ENCODE data around the gene AUTS2. TPM values are rescaled to one million over a fixed set of nuclear protein-coding genes. Genes with fewer than 3 reads are reported as not detected.
A peak's percentile ranks its signal among the peaks of the same experiment; 100 is the strongest.

Gene AUTS2
- polyA plus RNA-seq, 3 donors = 0.08 to 0.35 TPM; not detected in 1

DNA sequence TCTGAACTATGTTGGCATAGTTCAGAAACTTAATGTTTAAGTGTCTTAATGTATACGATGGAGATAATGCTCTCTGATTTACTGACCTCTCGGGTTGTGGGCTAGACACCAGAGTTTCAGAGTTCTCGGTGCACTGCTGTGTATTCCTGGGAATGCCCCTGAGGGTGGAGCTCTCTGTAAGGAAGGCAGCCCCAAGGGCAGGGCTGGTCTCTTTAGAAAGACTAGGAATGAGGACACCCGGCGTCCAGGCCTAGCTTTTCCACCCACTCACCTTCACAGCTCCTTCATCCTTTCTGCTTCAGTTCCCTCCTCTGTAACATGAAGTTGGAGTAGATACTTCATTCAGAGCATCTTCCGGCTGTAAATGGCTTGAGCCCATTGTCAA, 997.1 kb downstream of the AUTS2 start:
- DNase-seq = no peak
- H3K27me3 ChIP-seq (ENCODE audit: control insufficient read depth in 2 of 2, insufficient read depth in 2 of 2, low read length in 2 of 2) = peaks cover 11 to 29% of the 10 kb centered on the region in 2 donors
- H3K27ac ChIP-seq (ENCODE audit: low read depth in 1 of 2, low read length in 2 of 2) = no peak overlapping the region
- H3K4me1 Mint-ChIP-seq = peaks cover 8% of the 10 kb centered on the region
- no peak overlapping the region for H2AFZ ChIP-seq (ENCODE audit: insufficient read depth, low read depth, low read length, poor library complexity, severe bottlenecking)
- peaks cover 0 to 6% (median 2%) of the 10 kb centered on the region in 7 donors for H3K9me3 Mint-ChIP-seq
- H3K4me1 ChIP-seq (ENCODE audit: control insufficient read depth in 1 of 2, insufficient read depth in 2 of 2, low read length in 2 of 2) = peaks cover 0 to 4% of the 10 kb centered on the region in 2 donors
- H3K4me3 Mint-ChIP-seq = peak overlapping the region in 1 of 2 donors; percentile 76
- H3K36me3 Mint-ChIP-seq = no peaks in the 10 kb centered on the region
- peak overlapping the region; percentile 41 for H3K4me2 ChIP-seq (replicated peaks; ENCODE audit: extremely low read depth, low read length, poor library complexity, severe bottlenecking)
- H3K9me3 ChIP-seq (replicated peaks in 1 of 2; ENCODE audit: control insufficient read depth in 1 of 2, insufficient read depth in 1 of 2, low read length in 2 of 2) = peaks cover 0 to 4% of the 10 kb centered on the region in 2 donors
- H3K36me3 ChIP-seq (replicated peaks in 1 of 2; ENCODE audit: control insufficient read depth in 1 of 2, insufficient read depth in 2 of 2, low read length in 2 of 2) = no peaks in the 10 kb centered on the region
- no peaks in the 10 kb centered on the region for H3K79me2 ChIP-seq (ENCODE audit: insufficient read depth, low read length)
- no peaks in the 10 kb centered on the region for H4K20me1 ChIP-seq (ENCODE audit: insufficient read depth, low read length)
- H3K4me3 ChIP-seq (replicated peaks in 1 of 3; ENCODE audit: low read depth in 2 of 3, low read length in 3 of 3) = no peak overlapping the region
- H3K9ac ChIP-seq (ENCODE audit: insufficient read depth, low read length, poor library complexity, severe bottlenecking) = no peak overlapping the region
- no peak for TF ChIP-seq CTCF (IDR thresholded peaks at IDR 0.05)
- intact Hi-C loops (cut with micrococcal nuclease) = no loop called here
- no CpG with 5 or more reads among the region's 6 CpGs for WGBS (ENCODE audit: insufficient coverage)
- H3K27me3 Mint-ChIP-seq (ENCODE audit: low read depth in 3 of 3) = peaks cover 10 to 44% (median 24%) of the 10 kb centered on the region in 3 donors
- H3K27ac Mint-ChIP-seq = no peak overlapping the region

DNA sequence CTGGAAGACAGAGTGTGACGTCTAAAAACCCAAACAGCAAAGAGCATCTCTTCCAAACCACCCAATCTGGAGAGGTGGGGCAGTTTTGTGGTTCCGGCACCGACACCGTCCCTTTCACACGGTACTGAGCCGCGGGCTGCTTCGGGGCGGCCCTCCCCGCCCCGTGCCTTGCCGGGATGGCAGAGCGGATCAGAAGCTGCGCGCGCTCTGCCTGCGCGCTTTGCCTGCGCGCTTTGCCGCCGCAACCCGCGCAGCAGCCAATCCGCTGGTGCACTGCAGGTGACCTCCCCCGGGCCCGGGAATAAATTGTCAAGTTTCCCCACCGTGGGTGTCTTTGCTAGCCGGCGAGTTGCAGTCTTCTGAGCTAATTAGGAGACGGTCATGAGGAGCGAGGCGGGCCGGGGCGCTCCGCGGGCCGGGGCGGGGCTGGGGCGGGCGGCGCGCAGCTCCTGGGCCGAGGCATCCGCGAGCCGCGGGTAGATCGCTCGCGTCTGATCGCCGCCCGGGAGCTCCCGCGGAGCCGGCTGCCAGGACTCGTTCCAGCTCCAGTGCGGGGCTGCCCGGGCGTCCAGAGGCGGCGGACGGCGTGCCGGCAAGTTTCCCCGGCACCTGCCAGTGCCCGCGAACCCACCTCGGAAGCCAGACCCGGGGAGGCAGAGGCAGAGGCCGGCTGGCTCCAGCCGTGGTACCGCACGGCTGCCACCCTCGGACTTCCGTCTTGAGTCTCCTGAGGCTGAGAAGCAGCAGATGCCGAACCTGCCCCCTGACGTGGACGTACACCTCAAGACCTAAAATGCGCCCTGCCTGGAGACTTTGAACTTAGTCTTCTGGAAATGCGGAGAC, 997.7 kb downstream of the AUTS2 start:
- H3K4me1 Mint-ChIP-seq = peaks cover 8% of the 10 kb centered on the region

More for the DNA sequence above, 997.7 kb downstream of the AUTS2 start:
- H3K4me2 ChIP-seq (replicated peaks; ENCODE audit: extremely low read depth, low read length, poor library complexity, severe bottlenecking) = peak overlapping the region; percentile 41
- WGBS (ENCODE audit: insufficient coverage) = 6% methylated on average over 81 of the region's 82 CpGs
- H3K4me3 ChIP-seq (replicated peaks in 1 of 3; ENCODE audit: low read depth in 2 of 3, low read length in 3 of 3) = no peak overlapping the region
- H3K27ac ChIP-seq (ENCODE audit: low read depth in 1 of 2, low read length in 2 of 2) = no peak overlapping the region
- peaks cover 4 to 5% of the 10 kb centered on the region in 2 donors for H3K9me3 ChIP-seq (replicated peaks in 1 of 2; ENCODE audit: control insufficient read depth in 1 of 2, insufficient read depth in 1 of 2, low read length in 2 of 2)
- H3K27me3 ChIP-seq (ENCODE audit: control insufficient read depth in 2 of 2, insufficient read depth in 2 of 2, low read length in 2 of 2) = peaks cover 11 to 29% of the 10 kb centered on the region in 2 donors
- no peak for DNase-seq
- Mint-ChIP-seq H3K36me3 (no peaks in the 10 kb centered on the region), H3K27me3 (ENCODE audit: low read depth in 3 of 3) (peaks cover 10 to 44% (median 24%) of the 10 kb centered on the region in 3 donors), H3K27ac (no peak overlapping the region), H3K9me3 (peaks cover 0 to 11% (median 5%) of the 10 kb centered on the region in 7 donors), H3K4me3 (peak overlapping the region in 1 of 2 donors; percentile 77)
- intact Hi-C loops (cut with micrococcal nuclease) = no loop called here
- H3K36me3 ChIP-seq (replicated peaks in 1 of 2; ENCODE audit: control insufficient read depth in 1 of 2, insufficient read depth in 2 of 2, low read length in 2 of 2) = no peaks in the 10 kb centered on the region
- no peaks in the 10 kb centered on the region for H4K20me1 ChIP-seq (ENCODE audit: insufficient read depth, low read length)
- no peak overlapping the region for H3K9ac ChIP-seq (ENCODE audit: insufficient read depth, low read length, poor library complexity, severe bottlenecking)
- H3K79me2 ChIP-seq (ENCODE audit: insufficient read depth, low read length) = no peaks in the 10 kb centered on the region
- TF ChIP-seq CTCF (IDR thresholded peaks at IDR 0.05) = no peak
- peaks cover 0 to 4% of the 10 kb centered on the region in 2 donors for H3K4me1 ChIP-seq (ENCODE audit: control insufficient read depth in 1 of 2, insufficient read depth in 2 of 2, low read length in 2 of 2)
- no peak overlapping the region for H2AFZ ChIP-seq (ENCODE audit: insufficient read depth, low read depth, low read length, poor library complexity, severe bottlenecking)

All from CD14-positive monocyte (primary cell).